Gastroesophageal sphincter (tissue), 3 donors: Measurements from ENCODE around the gene ERCC4.

Source experiments
- POLR2A ChIP-seq, 2 donors: fragments of 450-650 bp; IDR thresholded peaks; one replicate each; pipeline ENCODE4 v1.6.1; 2017; ENCODE audit warnings: antibody characterized with exemption in 2 of 2, mild to moderate bottlenecking in 2 of 2, moderate library complexity in 1 of 2
- POLR2AphosphoS5 ChIP-seq: sonication (generic); formaldehyde crosslinking; IDR thresholded peaks from one replicate; pipeline ENCODE4 v1.6.1; 2017; ENCODE audit warnings: antibody characterized with exemption
- TF ChIP-seq, protein P1 (sequence below), 4 experiments: fragments of 200-600 bp in 2 of 4; fragments of 450-650 bp in 2 of 4; sonication (generic) in 1 of 4; IDR thresholded peaks; one replicate each; pipeline ENCODE4 v1.5.1; 2017 to 2019; ENCODE audit warnings: antibody characterized with exemption in 4 of 4, mild to moderate bottlenecking in 2 of 4, moderate library complexity in 2 of 4

DNA sequence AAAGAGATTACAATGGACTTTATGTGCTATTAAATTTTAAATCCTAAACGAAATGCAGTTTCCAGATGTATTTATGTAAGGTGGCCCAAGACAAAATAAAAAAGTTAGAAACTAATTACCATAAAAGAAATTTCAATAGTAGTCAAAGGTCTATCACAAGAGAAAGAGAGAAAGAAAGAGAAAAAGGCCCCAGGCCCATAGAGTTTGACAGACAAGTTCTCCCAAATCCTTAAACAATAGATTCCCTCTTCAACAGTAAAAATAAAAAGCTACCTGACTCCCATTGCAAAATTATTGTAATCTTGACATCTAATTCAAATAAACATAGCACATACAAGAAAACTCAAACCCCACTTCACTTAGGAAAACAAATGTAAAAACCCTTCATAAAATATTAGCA is 8.6 kb upstream of the ERCC4 start:
- TF ChIP-seq, protein P1, sequence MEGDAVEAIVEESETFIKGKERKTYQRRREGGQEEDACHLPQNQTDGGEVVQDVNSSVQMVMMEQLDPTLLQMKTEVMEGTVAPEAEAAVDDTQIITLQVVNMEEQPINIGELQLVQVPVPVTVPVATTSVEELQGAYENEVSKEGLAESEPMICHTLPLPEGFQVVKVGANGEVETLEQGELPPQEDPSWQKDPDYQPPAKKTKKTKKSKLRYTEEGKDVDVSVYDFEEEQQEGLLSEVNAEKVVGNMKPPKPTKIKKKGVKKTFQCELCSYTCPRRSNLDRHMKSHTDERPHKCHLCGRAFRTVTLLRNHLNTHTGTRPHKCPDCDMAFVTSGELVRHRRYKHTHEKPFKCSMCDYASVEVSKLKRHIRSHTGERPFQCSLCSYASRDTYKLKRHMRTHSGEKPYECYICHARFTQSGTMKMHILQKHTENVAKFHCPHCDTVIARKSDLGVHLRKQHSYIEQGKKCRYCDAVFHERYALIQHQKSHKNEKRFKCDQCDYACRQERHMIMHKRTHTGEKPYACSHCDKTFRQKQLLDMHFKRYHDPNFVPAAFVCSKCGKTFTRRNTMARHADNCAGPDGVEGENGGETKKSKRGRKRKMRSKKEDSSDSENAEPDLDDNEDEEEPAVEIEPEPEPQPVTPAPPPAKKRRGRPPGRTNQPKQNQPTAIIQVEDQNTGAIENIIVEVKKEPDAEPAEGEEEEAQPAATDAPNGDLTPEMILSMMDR (IDR thresholded peaks at IDR 0.05) = no peak
- TF ChIP-seq POLR2AphosphoS5 = no peak
- no peak for TF ChIP-seq POLR2A (IDR thresholded peaks at IDR 0.05)
